Neural progenitor cell (in vitro differentiated cells): Measurements from ENCODE around the gene NOX5. TPM values are rescaled to one million over a fixed set of nuclear protein-coding genes. Genes with fewer than 3 reads are reported as not detected.

ENCODE experiments used
- DNase-seq: peaks from one replicate; pipeline ENCODE4 v3.0.0-alpha.2; 2016; ENCODE audit warnings: low spot score
- H2AFZ ChIP-seq: fragments of 200-600 bp; sonication (generic); replicated peaks from 2 replicates; pipeline ENCODE4 v1.6.1; 2016; ENCODE audit warnings: antibody characterized with exemption
- H3F3A ChIP-seq: fragments of 200-600 bp; sonication (generic); 2 replicates; pipeline ENCODE4 v1.6.1; 2016; ENCODE audit warnings: antibody characterized with exemption, low read depth
- H3K27ac ChIP-seq: fragments of 200-600 bp; sonication (generic); 2 replicates; pipeline ENCODE4 v1.5.1; 2016; ENCODE audit warnings: mild to moderate bottlenecking
- H3K27me3 ChIP-seq: fragments of 200-600 bp; sonication (generic); 2 replicates; pipeline ENCODE4 v1.6.1; 2016; ENCODE audit warnings: mild to moderate bottlenecking, moderate library complexity
- H3K36me3 ChIP-seq: fragments of 200-600 bp; sonication (generic); 2 replicates; pipeline ENCODE4 v1.5.1; 2016
- H3K4me1 ChIP-seq: fragments of 200-600 bp; sonication (generic); 2 replicates; pipeline ENCODE4 v1.6.1; 2016; ENCODE audit warnings: mixed run types
- H3K4me2 ChIP-seq: fragments of 200-600 bp; sonication (generic); 2 replicates; pipeline ENCODE4 v1.6.1; 2016
- H3K4me3 ChIP-seq: fragments of 200-600 bp; sonication (generic); 2 replicates; pipeline ENCODE4 v1.5.1; 2016
- H3K79me2 ChIP-seq: fragments of 200-600 bp; sonication (generic); 2 replicates; pipeline ENCODE4 v1.6.1; 2016; ENCODE audit warnings: low read depth
- H3K9ac ChIP-seq: fragments of 200-600 bp; sonication (generic); 2 replicates; pipeline ENCODE4 v1.6.1; 2016
- H3K9me3 ChIP-seq: fragments of 200-600 bp; sonication (generic); 2 replicates; pipeline ENCODE4 v1.5.1; 2016; ENCODE audit warnings: low read depth
- H4K20me1 ChIP-seq: fragments of 200-600 bp; sonication (generic); 2 replicates; pipeline ENCODE4 v1.6.1; 2016; ENCODE audit warnings: low read depth
- H3K27ac Mint-ChIP-seq: 3 replicates; pipeline ENCODE4 v1.8.0; 2021; ENCODE audit warnings: mixed read lengths
- H3K27me3 Mint-ChIP-seq: 2 replicates; pipeline ENCODE4 v1.8.0; 2022; ENCODE audit warnings: low read depth, mild to moderate bottlenecking, inconsistent platforms, moderate library complexity, mixed read lengths; ENCODE audit not compliant: insufficient read depth
- H3K36me3 Mint-ChIP-seq: 3 replicates; pipeline ENCODE4 v1.8.0; 2021; ENCODE audit warnings: mixed read lengths
- H3K4me1 Mint-ChIP-seq: 3 replicates; pipeline ENCODE4 v1.8.0; 2021; ENCODE audit warnings: mixed read lengths
- H3K4me3 Mint-ChIP-seq: 3 replicates; pipeline ENCODE4 v1.8.0; 2021; ENCODE audit warnings: mild to moderate bottlenecking, moderate library complexity, mixed read lengths
- H3K9me3 Mint-ChIP-seq: 3 replicates; pipeline ENCODE4 v1.8.0; 2020; ENCODE audit warnings: mixed read lengths
- EZH2 ChIP-seq: fragments of 200-600 bp; sonication (generic); IDR thresholded peaks from 2 replicates; pipeline ENCODE4 v1.6.1; 2017; ENCODE audit warnings: antibody characterized with exemption, mild to moderate bottlenecking, moderate library complexity
- EZH2phosphoT487 ChIP-seq: fragments of 200-600 bp; sonication (generic); IDR thresholded peaks from 2 replicates; pipeline ENCODE4 v1.6.1; 2017; ENCODE audit warnings: antibody characterized with exemption
- total RNA-seq: library from RNA; depleted of rRNA; stranded (reverse); fragments of >200 nt; gene quantifications from 2 replicates; pipeline ENCODE4 v1.2.3, GENCODE V29; 2015; ENCODE audit warnings: low replicate concordance
- TF ChIP-seq, protein P1 (sequence below): fragments of 200-600 bp; sonication (generic); IDR thresholded peaks from 2 replicates; pipeline ENCODE4 v1.5.1; 2017; ENCODE audit warnings: antibody characterized with exemption, mild to moderate bottlenecking

NOX5 gene
- total RNA-seq, 1 donor from 2014 or later, result not detected

DNA sequence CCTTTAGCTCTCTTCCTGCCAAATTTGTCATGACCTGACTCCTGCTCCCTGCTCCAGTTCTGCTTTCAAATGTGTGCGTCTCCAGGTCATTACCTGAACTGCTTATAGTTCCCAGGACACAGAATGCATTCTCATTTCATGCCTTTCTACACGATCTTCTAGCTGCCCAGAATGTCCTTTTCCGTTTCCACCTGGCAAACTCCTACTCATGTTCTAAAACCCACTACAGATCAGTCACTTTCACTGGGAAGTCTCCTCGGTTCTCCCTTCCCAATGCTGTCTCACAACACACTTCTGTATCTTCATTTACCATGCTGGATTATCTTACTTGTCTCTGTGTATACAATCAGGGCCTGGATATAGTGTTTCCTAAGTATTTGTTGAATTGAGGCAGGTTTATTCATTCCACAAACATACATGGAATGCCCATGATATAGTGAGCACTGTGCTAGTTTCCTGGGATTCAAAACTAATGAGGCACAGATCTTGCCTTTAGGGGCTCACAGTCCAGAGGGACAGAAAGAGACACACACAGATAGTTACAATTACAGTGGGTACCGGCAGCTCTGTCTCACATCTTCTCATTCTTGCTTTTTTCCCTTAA lies 1.6 kb upstream of the NOX5 start:
- H3K9ac ChIP-seq, result no peak overlapping the region
- no peaks in the 10 kb centered on the region for H3K79me2 ChIP-seq
- Mint-ChIP-seq H3K27ac (no peak overlapping the region), H3K27me3 (peaks cover 9% of the 10 kb centered on the region), H3K4me3 (no peak overlapping the region), H3K9me3 (peaks cover 17% of the 10 kb centered on the region), H3K4me1 (peaks cover 10% of the 10 kb centered on the region), H3K36me3 (peaks cover 4% of the 10 kb centered on the region)
- H3K9me3 ChIP-seq, result peaks cover 7% of the 10 kb centered on the region
- no peak overlapping the region for H3K4me2 ChIP-seq
- H3K27ac ChIP-seq, result no peak overlapping the region
- no peaks in the 10 kb centered on the region for H3K27me3 ChIP-seq
- no peaks in the 10 kb centered on the region for H3K36me3 ChIP-seq
- no peaks in the 10 kb centered on the region for H3F3A ChIP-seq
- no peak overlapping the region for H2AFZ ChIP-seq
- H4K20me1 ChIP-seq, result no peaks in the 10 kb centered on the region
- TF ChIP-seq, protein P1, sequence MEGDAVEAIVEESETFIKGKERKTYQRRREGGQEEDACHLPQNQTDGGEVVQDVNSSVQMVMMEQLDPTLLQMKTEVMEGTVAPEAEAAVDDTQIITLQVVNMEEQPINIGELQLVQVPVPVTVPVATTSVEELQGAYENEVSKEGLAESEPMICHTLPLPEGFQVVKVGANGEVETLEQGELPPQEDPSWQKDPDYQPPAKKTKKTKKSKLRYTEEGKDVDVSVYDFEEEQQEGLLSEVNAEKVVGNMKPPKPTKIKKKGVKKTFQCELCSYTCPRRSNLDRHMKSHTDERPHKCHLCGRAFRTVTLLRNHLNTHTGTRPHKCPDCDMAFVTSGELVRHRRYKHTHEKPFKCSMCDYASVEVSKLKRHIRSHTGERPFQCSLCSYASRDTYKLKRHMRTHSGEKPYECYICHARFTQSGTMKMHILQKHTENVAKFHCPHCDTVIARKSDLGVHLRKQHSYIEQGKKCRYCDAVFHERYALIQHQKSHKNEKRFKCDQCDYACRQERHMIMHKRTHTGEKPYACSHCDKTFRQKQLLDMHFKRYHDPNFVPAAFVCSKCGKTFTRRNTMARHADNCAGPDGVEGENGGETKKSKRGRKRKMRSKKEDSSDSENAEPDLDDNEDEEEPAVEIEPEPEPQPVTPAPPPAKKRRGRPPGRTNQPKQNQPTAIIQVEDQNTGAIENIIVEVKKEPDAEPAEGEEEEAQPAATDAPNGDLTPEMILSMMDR, result no peak
- no peak for TF ChIP-seq EZH2phosphoT487
- TF ChIP-seq EZH2, result no peak
- no peak overlapping the region for H3K4me3 ChIP-seq
- no peaks in the 10 kb centered on the region for H3K4me1 ChIP-seq
- DNase-seq, result no peak

DNA sequence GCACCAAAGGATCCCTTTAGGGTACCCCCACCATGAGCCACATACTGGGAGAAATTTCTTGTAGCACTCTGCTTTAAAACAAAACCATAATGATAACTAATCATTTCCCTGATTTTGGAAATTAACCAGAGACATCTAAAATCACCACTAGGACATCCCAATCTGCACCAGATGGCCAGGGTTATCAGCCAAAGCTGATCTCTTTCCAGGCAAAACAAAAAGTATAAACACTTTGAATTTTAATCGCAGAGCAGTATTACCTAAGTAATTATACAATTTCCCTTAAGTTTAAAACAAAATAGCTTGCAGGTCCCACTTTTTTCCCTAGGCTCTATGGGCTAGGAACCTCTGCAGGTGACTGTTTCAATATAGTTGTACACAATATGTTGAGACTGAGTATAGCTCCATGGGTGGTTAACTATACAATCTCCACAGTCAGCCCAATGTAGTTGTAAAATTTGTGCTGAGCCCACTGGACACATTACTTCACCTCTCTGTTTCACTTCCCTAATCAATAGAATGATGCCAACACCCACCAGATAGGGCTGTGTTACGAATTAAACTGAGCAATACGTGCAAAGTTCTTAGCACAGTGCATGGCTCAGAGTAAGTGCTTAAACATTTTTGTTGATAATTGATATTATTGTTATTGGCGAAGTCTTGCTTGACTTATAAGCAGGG lies 629 bp upstream of the NOX5 start:
- Histone ChIP-seq H3K36me3 (no peaks in the 10 kb centered on the region), H3F3A (no peaks in the 10 kb centered on the region), H3K4me1 (no peaks in the 10 kb centered on the region), H2AFZ (no peak overlapping the region), H3K9me3 (no peaks in the 10 kb centered on the region), H3K27me3 (no peaks in the 10 kb centered on the region), H3K4me2 (no peak overlapping the region), H4K20me1 (no peaks in the 10 kb centered on the region), H3K79me2 (no peaks in the 10 kb centered on the region), H3K9ac (no peak overlapping the region), H3K27ac (no peak overlapping the region), H3K4me3 (no peak overlapping the region)
- peaks cover 4% of the 10 kb centered on the region for H3K36me3 Mint-ChIP-seq
- H3K27ac Mint-ChIP-seq, result no peak overlapping the region
- peaks cover 9% of the 10 kb centered on the region for H3K9me3 Mint-ChIP-seq
- peaks cover 9% of the 10 kb centered on the region for H3K27me3 Mint-ChIP-seq
- peaks cover 13% of the 10 kb centered on the region for H3K4me1 Mint-ChIP-seq
- TF ChIP-seq EZH2phosphoT487 (no peak), EZH2 (no peak)
- TF ChIP-seq, protein P1, result no peak
- H3K4me3 Mint-ChIP-seq, result no peak overlapping the region
- no peak for DNase-seq

DNA sequence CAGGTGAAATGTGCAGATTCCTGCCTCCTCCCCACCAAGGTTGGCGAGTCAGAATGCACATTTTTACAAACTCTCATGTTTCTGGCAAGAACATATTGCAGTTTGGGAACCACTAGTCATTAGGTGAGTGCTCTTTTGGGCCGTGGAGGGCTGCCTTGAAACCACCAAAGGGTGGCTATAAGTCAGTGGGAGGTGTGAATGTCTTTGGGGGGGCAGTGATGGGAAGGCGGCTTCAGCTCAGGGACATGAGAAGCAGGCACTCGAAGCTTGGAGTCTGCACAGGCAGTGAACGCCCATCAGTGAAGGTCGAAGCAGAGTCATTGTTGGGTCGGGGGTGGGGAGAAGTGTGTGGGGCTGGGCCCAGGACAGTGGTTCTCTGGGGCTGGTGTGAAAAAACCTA lies 1.1 kb downstream of the NOX5 start:
- Histone ChIP-seq H3K36me3 (no peaks in the 10 kb centered on the region), H3K4me1 (no peaks in the 10 kb centered on the region), H3K27ac (no peak overlapping the region), H3K9ac (no peak overlapping the region), H3K9me3 (no peaks in the 10 kb centered on the region), H2AFZ (no peak overlapping the region), H3K4me2 (no peak overlapping the region), H3K79me2 (no peaks in the 10 kb centered on the region), H4K20me1 (no peaks in the 10 kb centered on the region), H3K4me3 (no peak overlapping the region), H3K27me3 (no peaks in the 10 kb centered on the region), H3F3A (no peaks in the 10 kb centered on the region)
- Mint-ChIP-seq H3K27me3 (peaks cover 9% of the 10 kb centered on the region), H3K27ac (peak overlapping the region; percentile 44), H3K4me3 (no peak overlapping the region), H3K36me3 (no peaks in the 10 kb centered on the region), H3K9me3 (no peaks in the 10 kb centered on the region), H3K4me1 (peaks cover 7% of the 10 kb centered on the region)
- no peak for DNase-seq
- TF ChIP-seq, protein P1, result no peak
- no peak for TF ChIP-seq EZH2phosphoT487
- TF ChIP-seq EZH2, result no peak
